GM12891 (cell line): ENCODE data around the gene PDE10A.
"Not testable (repeated sequence)": the region's sequence is repeated elsewhere in the genome, so short reads cannot be mapped to it uniquely, and the experiment has no call there.

Experiments used
- POLR2A ChIP-seq: IDR thresholded peaks from 2 replicates; pipeline ENCODE4 v1.6.1; 2011; ENCODE audit warnings: low read depth, low read length, control low read depth
- POLR2AphosphoS5 ChIP-seq: IDR thresholded peaks from 2 replicates; pipeline ENCODE4 v1.6.1; 2011; ENCODE audit warnings: low read depth, low read length, control low read depth
- POU2F2 ChIP-seq: IDR thresholded peaks from 2 replicates; pipeline ENCODE4 v1.6.1; 2011; ENCODE audit warnings: low read depth, mild to moderate bottlenecking, control low read depth, low read length, moderate library complexity
- TAF1 ChIP-seq: IDR thresholded peaks from 2 replicates; pipeline ENCODE4 v1.6.1; 2011; ENCODE audit warnings: low read depth, low read length, control low read depth

DNA sequence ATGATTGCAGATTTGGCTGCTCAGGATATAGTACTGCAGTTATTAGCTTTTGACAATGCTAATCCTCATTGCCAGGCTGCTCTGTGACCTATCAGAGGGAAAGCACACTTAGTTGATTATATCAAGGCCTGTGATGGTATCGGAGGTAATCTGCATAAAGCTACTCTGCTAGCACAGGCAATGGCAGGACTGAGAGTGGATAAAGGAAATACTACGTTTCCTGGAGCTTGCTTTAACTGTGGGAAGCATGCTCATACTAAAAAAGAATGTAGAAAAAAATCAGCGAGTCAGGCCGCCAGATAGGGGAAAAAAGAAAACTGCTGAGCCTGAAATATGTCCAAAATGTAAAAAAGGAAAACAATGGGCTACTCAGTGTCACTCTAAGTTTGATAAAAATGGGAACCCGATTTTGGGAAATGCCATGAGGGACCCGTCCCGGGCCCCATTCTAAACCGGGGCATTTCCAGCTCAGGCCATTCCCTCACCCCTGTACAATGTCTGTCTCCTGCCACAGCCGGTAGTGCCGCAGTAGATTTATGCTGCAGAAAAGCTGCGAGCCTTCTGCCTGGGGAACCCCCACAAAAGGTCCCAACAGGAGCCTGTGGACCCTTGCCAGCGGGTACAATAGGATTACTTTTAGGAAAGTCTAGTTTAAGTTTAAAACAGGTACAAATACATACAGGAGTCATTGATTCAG, 203.3 kb downstream of the PDE10A start:
- TF ChIP-seq POLR2A, POLR2AphosphoS5, TAF1, POU2F2: not testable (repeated sequence)
